OCI-LY1 (cell line): Measurements from ENCODE around the gene OR51S1.

Experiments
- CTCF ChIP-seq: fragments of 200-600 bp; sonication (generic), shearing (Covaris generic); IDR thresholded peaks from 2 replicates; pipeline ENCODE4 v1.5.1; 2017; ENCODE audit warnings: mild to moderate bottlenecking, antibody characterized with exemption, low read length, moderate library complexity, mixed read lengths
- EZH2 ChIP-seq: fragments of 200-600 bp; sonication (generic), shearing (Covaris generic); IDR thresholded peaks from 2 replicates; pipeline ENCODE4 v1.8.0; 2017; ENCODE audit warnings: borderline replicate concordance, mixed run types, mild to moderate bottlenecking, antibody characterized with exemption, low read length, moderate library complexity, mixed read lengths

GRCh38 chr11:4862447-4863236 is 13.6 kb upstream of the OR51S1 start:
- no peak for TF ChIP-seq CTCF
- TF ChIP-seq EZH2: no peak
